ENCODE results near the gene PROB1. TPM values are rescaled to one million over a fixed set of nuclear protein-coding genes. Genes with fewer than 3 reads are reported as not detected.

PROB1 gene
- total and polyA plus RNA-seq, 2 of the 8 experiments (the other 6 are each of a cell fraction or from before 2014, with no cell fraction given) = 0.89 to 3.1 TPM

DNA sequence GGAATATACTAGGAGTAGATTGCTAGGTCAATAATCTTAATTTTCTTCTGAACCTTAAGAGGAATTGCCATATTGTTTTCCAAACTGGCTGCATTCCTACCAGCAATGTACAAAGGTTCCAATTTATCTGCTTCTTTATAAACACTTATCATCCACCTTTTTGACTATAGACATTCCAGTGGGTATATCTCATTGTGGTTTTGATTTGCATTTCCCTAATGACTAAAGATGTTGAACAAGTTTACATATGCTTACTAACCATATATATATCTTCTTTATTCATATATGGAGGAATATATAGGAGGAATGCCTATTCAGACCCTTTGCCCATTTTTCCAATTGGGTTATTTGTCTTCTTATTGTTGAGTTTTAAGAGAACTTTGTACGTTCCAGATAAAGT, 36.8 kb upstream of the PROB1 start (continued):
- TF ChIP-seq, protein P1, sequence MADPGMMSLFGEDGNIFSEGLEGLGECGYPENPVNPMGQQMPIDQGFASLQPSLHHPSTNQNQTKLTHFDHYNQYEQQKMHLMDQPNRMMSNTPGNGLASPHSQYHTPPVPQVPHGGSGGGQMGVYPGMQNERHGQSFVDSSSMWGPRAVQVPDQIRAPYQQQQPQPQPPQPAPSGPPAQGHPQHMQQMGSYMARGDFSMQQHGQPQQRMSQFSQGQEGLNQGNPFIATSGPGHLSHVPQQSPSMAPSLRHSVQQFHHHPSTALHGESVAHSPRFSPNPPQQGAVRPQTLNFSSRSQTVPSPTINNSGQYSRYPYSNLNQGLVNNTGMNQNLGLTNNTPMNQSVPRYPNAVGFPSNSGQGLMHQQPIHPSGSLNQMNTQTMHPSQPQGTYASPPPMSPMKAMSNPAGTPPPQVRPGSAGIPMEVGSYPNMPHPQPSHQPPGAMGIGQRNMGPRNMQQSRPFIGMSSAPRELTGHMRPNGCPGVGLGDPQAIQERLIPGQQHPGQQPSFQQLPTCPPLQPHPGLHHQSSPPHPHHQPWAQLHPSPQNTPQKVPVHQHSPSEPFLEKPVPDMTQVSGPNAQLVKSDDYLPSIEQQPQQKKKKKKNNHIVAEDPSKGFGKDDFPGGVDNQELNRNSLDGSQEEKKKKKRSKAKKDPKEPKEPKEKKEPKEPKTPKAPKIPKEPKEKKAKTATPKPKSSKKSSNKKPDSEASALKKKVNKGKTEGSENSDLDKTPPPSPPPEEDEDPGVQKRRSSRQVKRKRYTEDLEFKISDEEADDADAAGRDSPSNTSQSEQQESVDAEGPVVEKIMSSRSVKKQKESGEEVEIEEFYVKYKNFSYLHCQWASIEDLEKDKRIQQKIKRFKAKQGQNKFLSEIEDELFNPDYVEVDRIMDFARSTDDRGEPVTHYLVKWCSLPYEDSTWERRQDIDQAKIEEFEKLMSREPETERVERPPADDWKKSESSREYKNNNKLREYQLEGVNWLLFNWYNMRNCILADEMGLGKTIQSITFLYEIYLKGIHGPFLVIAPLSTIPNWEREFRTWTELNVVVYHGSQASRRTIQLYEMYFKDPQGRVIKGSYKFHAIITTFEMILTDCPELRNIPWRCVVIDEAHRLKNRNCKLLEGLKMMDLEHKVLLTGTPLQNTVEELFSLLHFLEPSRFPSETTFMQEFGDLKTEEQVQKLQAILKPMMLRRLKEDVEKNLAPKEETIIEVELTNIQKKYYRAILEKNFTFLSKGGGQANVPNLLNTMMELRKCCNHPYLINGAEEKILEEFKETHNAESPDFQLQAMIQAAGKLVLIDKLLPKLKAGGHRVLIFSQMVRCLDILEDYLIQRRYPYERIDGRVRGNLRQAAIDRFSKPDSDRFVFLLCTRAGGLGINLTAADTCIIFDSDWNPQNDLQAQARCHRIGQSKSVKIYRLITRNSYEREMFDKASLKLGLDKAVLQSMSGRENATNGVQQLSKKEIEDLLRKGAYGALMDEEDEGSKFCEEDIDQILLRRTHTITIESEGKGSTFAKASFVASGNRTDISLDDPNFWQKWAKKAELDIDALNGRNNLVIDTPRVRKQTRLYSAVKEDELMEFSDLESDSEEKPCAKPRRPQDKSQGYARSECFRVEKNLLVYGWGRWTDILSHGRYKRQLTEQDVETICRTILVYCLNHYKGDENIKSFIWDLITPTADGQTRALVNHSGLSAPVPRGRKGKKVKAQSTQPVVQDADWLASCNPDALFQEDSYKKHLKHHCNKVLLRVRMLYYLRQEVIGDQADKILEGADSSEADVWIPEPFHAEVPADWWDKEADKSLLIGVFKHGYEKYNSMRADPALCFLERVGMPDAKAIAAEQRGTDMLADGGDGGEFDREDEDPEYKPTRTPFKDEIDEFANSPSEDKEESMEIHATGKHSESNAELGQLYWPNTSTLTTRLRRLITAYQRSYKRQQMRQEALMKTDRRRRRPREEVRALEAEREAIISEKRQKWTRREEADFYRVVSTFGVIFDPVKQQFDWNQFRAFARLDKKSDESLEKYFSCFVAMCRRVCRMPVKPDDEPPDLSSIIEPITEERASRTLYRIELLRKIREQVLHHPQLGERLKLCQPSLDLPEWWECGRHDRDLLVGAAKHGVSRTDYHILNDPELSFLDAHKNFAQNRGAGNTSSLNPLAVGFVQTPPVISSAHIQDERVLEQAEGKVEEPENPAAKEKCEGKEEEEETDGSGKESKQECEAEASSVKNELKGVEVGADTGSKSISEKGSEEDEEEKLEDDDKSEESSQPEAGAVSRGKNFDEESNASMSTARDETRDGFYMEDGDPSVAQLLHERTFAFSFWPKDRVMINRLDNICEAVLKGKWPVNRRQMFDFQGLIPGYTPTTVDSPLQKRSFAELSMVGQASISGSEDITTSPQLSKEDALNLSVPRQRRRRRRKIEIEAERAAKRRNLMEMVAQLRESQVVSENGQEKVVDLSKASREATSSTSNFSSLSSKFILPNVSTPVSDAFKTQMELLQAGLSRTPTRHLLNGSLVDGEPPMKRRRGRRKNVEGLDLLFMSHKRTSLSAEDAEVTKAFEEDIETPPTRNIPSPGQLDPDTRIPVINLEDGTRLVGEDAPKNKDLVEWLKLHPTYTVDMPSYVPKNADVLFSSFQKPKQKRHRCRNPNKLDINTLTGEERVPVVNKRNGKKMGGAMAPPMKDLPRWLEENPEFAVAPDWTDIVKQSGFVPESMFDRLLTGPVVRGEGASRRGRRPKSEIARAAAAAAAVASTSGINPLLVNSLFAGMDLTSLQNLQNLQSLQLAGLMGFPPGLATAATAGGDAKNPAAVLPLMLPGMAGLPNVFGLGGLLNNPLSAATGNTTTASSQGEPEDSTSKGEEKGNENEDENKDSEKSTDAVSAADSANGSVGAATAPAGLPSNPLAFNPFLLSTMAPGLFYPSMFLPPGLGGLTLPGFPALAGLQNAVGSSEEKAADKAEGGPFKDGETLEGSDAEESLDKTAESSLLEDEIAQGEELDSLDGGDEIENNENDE (IDR thresholded peaks at IDR 0.05; ENCODE audit: insufficient replicate concordance, low read length) = no peak
- TF ChIP-seq KDM1A (IDR thresholded peaks at IDR 0.05; ENCODE audit: borderline replicate concordance, low read length) = no peak
- no peak for TF ChIP-seq SP2 (IDR thresholded peaks at IDR 0.05; ENCODE audit: low read length)
- no peak for TF ChIP-seq RAD21 (IDR thresholded peaks at IDR 0.05 in 1 of 2, conservative IDR thresholded peaks at IDR 0.05 in 1 of 2; ENCODE audit: low read depth in 2 of 2, low read length in 2 of 2)
- no peak for TF ChIP-seq CHD2 (IDR thresholded peaks at IDR 0.05; ENCODE audit: low read length)
- no peak for TF ChIP-seq RFX5 (IDR thresholded peaks at IDR 0.05; ENCODE audit: borderline replicate concordance, low read depth, low read length)
- TF ChIP-seq SP1 (IDR thresholded peaks at IDR 0.05; ENCODE audit: low read depth, low read length) = no peak
- TF ChIP-seq SIN3A (conservative IDR thresholded peaks at IDR 0.05 in 1 of 2, IDR thresholded peaks at IDR 0.05 in 1 of 2; ENCODE audit: low read depth in 1 of 2, low read length in 2 of 2) = no peak
- no peak for TF ChIP-seq GABPA (IDR thresholded peaks at IDR 0.05; ENCODE audit: borderline replicate concordance, insufficient read depth, low read length)
- TF ChIP-seq ATF3 (IDR thresholded peaks at IDR 0.05; ENCODE audit: insufficient read depth, low read depth, low read length) = no peak
- TF ChIP-seq CBX5 (IDR thresholded peaks at IDR 0.05; ENCODE audit: low read depth, low read length) = no peak
